Stimulated activated CD8-positive, alpha-beta memory T cell treated with anti-CD3 and anti-CD28 coated beads, Interleukin-15, amount 100 ng/mL, for 48 hours (primary cell): ENCODE measurements around the gene VWA7.
A peak's percentile ranks its signal among the peaks of the same experiment; 100 is the strongest.

Source experiments
- DNase-seq, 2 donors: peaks; one replicate each; pipeline ENCODE4 v3.0.0-alpha.2; 2020; ENCODE audit warnings: low read depth in 2 of 2

Gene VWA7

DNA sequence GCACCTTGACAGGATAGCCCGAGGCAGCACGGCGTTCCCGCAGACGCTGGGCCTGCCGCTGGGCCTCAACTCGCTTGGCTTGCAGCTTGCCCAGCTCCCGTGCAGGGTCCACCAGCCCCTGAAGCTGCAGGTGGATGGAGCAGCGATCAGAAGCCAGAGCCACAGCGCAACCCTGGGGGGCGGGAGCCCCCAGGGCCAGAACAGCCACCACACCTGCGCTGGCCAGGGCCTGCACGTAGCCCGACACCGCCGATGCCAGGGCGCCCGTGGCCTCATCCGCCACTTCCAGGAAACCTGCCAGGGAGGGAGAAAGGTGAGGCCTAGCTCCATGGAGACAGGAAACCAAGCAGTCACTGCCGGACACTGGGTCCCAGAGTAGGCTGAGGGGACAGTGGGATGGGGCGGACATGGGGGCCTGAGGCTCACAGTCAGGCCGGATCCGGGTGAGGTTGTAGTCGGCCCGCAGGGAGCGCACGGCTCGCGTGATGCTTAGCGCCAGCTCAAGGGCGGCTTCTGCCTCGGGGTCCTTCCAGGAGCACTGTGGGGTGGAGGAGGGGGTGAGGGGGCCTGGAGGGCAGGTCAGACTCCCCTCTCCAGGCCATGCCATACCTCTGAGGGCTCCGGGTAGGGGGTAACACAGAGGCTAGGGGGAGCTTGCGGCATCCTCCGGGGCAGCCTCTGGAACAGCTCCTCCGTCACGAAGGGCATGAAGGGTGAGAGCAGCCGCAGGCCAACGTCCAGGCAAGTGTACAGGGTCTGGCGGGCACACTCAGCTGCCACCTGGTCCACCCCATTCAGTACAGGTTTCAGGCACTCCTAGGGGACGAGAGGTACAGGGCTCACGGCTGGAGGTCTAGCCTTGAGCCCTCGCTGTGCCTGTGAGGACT, 2.1 kb upstream of the VWA7 start:
- DNase-seq: no peak

DNA sequence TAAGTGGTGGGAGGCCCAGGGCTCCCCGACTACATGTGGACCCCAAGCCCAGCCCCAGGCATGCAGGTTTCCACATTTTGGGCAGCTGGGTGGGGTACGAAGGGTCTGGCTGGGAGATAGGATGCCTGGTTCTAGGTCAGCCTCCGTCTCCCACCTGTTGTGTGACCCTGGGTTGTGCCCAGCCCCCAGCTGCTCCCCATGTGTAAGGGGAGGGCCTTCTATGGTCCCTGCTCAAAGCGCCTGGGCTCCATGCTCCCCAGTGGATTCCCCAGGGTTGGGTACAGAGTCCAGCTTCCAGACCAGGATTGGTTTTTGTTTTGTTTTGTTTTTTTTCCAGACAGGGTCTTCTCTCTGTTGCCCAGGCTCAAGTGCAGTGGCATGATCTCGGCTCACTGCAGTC, 1.1 kb upstream of the VWA7 start:
- DNase-seq: no peak

DNA sequence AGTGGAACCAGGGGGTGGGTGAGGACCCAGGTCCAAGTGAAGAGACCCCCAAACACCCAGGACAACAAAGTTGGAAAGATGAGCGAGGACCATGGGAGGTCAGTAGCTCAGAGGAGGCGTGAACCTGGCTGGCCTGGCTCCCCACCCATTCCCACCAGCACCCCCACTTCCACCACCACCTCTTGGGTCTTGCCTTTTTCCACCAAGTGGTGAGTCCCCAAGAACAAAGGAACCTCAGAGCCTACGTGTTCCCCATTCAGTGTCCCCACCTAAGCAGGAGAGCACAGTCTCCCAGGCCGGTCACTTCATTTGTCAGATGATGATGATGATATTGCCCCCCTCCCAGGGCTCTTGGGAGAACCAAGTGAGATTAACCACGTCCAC, 531 bp upstream of the VWA7 start:
- DNase-seq: no peak

DNA sequence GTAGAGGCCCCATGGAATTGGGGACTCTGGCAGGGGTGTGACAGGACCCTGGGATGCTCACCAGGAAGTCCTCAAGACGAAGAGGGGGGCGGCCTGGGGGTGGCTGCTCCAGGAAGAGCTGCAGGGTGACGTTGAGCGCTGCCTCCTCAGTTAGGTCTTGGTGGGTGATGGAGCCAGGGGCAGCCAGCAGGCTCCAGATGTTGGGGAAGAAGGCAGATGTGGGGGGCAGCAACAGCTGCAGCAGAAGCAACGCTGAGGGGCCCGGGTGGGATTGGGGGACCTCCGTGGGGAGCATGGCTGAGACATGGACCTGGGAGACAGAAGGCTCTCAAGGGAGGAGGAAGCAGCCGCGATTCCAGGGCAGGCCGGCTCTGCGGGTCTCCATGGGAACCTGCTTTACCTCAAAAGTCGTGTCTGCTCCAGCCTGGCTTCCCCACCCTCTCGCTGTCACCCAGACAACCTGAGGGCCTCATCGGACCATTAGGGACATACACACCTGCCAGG, 591 bp downstream of the VWA7 start:
- DNase-seq: no peak

DNA sequence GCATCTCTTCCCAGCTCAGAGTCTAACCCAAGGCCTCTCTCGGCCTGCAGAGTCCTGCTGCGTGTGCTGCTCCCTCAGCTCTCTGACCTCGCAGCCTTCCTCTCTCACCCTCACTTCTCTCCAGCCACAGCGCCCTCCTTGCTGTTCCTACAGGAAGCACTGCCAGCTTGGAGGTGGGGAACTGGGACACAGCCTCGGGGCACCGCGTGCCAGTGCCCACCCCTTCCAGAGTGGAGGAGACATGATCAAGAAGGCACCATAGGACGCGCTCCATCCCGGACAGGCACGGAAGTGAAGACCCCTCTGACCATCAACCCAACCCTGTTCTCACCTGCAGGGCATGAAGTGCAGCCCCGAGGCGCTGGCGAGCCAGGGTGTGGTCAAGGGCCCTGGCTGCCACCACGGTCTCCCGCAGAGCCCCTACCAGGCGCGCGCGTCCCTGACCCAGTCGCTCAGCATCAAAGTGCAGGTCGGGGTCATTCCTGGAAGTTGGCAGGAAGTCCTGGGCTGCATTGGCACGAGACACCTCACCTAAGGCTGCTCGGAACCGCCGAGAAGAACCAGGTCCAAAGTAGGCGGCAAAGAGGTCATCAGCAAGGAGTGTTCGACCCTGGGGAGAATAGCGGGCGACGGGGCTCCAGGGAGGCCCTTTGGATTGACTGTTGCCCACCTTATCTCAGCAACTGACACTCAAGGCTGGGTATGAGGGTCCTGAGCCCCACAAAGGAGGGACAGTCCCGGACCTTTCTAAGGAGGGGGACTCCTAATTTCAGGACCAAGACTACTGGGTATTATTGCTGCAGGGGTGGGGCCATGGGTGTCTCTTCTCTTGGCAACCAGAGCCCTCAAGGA, 1.3 kb downstream of the VWA7 start:
- DNase-seq: no peak

DNA sequence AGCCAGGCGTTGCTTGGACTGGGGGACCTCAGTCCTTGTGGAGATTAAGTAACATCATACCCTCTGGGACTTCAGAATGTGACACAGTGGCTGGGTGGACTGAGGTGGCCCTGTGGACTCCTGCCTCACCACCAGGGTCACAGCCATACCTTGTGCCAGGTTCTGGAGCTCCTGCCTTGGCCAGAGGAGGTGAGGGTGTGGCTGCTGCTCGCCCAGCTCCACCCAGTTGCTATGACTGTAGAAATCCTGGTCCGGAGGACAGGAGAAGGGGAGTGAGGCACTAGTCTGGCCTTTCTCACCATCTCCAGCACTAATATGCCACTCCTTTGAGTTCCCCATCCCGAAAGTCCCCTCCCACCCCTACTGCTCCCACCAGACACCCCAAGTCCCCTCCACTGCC, 1.9 kb downstream of the VWA7 start:
- no peak for DNase-seq

DNA sequence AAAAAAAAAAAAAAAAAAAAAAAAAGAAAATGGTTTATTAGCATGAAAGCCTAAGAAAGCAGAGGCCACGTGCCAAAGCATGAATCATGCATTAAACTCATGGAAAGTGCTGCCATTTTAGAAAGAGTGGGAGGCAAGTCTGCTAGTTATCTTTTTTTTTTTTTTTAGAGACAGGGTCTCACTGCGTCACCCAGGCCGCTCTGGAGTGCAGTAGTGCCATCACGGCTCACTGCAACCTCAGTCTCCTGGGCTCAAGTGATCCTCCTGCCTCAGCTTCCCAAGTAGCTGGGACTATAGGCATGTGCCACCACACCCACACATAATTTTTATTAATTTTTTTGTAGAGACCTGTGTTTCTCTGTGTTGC, 5.2 kb downstream of the VWA7 start:
- no peak for DNase-seq

DNA sequence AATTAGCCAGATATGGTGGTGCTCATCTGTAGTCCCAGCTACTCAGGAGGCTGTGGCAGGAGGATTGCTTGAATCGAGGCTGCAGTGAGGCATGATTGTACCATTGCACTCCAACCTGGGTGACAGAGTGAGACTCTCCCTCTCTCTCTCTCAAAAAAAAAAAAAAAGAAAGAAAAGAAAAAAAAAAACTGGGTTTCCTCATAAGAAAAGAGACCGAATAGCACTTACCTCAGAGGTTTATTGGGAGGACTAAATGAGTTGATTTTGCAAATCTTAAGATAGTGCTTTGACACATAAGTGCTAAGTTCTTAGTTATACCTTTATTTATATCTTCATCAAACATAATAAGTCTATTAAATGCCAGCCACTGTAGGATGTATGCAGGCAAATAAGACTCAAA, 6.3 kb downstream of the VWA7 start:
- DNase-seq: no peak

DNA sequence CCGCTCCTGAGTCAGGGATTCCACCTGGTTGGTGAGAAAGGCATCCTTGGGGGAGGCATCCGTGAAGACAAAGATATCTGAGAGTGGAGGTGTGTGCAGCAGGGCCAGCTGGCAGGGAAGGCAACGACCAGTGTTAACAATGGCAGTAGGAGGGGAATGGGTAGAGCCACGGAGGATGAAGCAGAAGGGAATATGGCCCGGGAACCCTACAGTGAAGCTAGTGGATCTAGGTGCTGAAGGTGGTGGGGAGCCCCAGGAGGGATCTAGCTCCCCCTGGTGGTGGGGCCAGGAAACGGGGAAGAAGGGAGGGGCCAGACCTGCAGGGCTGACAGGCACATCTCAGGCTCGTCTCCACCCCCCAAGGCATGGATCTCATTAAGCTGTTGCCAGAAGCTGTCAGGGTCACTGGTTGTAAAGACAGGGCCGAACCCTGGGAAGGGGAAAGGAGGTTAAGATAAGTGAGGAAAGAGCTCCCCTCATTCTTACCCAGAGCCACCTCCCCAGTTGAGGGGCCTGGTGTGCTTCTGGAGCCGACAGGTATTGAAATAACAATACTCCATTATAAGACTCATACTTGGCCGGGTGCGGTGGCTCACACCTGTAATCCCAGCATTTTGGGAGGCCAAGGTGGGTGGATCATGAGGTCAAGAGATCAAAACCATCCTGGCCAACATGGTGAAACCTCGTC, 7.3 kb downstream of the VWA7 start:
- peak; percentile 65 to 74 for DNase-seq

DNA sequence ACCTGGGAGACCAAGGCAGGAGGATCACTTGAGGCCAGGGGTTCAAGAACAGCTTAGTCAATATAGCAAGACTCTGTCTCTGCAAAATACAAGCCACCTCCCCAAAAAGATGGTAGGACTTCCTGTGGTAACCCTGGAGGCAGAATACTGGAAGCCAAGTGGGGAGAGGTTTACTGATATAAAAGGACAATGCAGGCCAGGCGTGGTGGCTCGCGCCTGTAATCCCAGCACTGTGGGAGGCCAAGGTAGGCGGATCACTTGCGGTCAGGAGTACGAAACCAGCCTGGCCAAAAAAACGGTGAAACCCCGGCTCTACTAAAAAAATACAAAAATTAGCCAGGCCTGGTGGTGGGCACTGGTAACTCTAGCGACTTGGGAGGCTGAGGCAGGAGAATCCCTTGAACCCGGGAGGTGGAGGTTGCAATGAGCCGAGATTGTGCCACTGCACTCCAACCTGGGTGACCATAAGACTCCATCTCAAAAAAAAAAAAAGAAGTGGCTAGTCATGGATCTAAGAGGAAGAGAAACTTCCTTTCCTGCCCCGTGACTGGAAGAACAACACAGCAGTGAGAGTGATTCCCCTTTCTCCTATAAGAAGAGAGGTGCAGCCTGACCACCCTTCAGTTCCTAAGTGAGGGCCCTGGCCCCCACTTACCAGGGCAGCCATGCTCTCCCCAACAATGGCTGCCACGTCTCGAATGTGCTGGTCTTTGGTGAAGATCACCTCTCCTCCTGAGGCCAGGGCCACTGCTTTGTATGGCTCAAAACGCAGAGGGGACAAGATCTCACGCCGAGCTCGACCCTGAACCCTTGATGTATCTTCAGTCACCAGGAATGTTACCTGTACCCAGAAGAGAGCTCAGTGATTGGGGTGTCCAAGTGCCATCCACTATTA, 8.5 kb downstream of the VWA7 start:
- no peak for DNase-seq

DNA sequence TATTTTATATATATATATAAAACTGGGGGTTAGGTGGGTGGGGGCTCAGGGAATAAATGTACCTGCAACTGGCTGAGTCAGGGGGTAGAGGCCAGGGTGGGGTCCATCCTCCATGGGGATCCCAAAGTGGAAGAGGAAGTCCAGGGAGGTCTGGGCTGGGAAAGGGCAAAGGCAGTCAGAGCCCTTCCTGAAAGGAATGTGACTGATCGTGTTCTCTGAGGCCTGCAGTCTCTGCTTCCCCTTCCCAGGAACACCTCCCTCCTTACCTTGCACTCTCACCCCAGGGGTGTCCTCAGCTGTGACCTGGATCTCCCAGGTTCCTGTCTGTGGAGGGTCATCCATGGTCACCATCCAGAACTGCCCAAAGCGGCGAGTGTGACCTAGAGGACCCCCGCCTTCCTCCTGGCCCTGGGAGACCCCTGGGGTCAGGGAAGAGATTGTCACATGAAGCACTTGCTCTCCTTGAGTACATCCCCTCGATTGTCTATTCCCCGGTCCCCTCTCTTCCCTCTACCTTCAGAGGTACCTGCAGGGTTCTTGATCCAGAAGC, 10.0 kb downstream of the VWA7 start:
- no peak for DNase-seq

DNA sequence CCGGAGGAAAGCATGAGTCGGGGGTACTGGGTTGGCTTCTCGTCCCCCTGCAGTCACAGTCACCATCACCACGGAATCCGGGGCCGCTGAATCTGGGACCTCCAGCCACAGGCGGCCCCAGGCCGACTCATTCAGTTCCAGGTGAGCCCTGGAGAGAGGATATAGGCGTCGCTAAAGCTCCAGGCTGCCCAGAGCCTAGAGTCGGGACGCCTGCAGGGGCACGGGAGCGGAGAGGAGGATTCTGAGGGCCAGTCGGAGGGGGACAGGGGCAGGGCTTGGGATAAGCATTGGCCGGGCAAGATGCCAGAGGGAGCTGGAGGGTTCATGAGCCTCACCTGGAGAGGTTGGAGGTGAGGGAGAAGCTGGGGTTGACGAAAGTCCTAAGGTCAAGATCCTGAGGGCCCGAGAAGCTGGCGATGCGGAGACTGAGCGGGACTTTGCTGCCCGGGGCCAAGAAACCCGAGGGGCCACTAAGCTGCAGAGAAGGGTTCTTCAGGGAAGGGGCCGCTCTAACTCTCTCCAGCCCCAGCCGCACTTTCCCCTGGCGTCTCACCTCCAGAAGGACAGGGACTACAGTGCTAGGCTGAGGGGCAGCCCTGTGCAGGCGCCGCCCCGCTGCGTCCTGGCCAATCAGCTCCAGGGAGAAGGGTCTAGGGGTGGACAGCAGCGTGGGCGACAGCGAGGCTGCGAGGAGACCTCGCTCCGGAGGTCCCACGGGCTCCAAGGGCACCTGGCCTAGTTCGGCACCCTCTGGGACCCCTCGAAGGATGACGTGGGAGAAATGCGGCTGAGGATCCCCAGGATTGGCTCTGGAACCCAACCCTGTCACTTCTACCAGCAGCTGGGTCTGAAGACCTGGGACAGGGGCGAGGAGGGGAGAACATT, 11.0 kb downstream of the VWA7 start:
- no peak for DNase-seq

DNA sequence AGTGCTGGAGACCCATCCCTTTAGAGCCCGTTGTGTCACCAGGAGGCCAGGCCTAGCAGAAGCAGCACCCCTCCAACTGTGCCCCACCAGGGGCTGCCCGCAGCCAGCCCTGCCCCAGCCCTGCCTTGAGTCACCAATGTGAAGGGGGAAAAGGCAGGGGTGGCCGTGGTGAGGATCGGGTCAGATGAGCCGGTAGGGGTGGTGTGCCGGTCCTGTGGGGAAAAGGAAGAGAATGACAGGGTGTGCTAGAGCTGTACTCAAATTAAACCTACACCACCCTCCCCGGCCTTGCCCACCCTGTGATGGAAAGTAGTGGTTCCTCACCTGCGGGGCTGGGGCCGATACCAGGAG, 11.6 kb downstream of the VWA7 start:
- no peak for DNase-seq

DNA sequence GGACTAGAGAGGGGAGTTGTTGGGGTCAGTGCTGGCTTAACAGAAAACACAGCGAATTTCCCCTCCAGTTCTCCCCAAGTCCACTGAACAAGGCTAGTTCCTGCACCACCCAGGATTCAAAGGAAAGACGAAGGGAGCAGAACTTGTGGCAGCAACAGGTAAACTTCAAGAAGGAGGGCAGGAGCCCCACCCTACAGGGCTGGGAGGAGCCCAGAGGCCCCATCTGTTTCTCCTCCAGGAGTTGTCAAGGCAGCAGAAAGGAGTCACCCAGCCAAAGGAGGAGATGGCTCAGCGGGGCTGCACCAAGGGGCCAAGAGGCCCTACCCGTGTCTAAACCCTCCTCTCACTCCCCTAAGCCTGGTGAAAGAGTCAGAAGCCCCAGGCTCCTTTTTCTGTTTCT, 12.9 kb downstream of the VWA7 start:
- DNase-seq: no peak

DNA sequence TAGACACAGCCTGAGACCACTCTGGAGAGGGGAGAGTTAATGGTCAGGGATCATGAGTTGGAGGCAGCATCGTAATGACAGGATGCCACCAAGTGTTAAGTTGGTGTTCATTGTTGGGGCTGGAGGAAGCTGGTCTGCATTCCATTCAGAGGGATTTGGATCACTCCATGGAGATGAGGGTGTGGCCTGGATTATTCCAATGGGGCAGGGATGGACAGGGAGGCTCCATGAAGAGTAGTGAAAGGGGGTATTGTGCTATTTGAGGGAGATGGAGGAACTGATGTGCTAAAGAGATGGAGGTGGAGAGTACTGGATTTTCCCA, 13.5 kb downstream of the VWA7 start:
- no peak for DNase-seq

DNA sequence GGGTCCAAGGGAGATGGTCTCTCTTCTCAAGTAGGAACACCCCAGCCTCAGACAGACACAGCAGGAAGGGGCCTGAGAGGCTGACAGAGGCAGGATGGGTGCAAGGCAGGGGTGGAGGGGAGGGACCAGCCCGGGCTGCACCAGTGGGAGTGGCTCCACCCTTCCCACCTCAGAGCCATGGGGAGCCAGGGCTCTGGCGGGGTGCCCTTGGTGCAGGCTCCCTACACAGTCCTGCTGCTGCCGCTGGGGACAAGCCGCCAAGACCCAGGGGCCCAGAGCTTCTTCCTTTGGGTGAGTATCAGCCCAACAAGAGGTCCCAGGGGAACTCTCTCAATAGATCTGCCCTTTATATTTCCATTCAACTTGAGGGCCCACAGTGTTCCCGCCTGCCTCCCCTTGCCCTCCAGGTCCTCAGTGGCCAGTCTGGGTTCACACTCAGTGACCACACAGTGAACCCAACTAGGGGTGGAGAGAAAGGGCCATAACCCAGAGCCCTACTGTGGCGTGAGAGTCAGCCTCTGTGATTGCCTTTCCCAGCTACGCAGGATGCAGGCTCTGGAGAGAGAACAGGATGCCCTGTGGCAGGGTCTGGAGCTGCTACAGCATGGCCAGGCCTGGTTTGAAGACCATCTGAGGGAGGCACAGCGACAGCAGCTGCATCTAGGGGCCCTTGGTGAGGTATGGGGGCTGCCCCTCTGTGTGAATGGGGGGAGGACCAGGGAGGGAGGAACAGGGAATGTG, 14.1 kb downstream of the VWA7 start:
- DNase-seq: no peak

DNA sequence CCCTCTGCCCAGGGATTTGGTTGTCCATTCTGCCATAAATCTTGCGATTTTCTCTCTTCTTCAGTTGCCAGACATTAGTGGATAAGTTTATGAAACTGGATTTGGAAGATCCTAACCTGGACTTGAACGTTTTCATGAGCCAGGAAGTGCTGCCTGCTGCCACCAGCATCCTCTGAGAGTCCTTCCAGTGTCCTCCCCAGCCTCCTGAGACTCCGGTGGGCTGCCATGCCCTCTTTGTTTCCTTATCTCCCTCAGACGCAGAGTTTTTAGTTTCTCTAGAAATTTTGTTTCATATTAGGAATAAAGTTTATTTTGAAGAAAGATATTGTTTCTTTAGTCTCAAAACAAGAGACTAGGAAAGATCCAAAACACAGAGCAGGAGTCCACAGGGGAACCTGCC, 14.8 kb downstream of the VWA7 start, which contains the start of gene SAPCD1:
TSS of gene SAPCD1 (plus strand) at position 301 of the 400 bp plus-strand sequence. CDS start 399 bp downstream, outside the sequence.
- DNase-seq: no peak

DNA sequence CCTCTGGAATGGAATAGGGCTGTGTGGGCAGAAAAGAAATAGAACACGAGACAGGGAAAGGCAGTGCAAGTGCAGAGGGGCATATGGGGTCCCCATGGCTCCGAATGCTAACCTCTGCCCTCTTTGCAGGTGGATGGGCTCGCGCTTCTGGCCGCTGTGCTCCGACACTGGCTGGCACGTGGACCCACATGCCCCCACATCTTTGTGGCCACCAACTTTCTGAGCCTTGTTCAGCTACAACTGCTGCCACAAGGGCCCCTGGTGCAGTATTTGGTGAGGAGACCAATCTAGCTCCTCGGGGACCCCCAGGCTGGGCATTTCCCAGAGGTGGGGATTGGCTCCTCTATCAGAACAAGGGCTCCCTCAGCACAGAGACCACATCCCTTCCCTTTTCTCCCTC, 15.8 kb downstream of the VWA7 start:
- no peak for DNase-seq

DNA sequence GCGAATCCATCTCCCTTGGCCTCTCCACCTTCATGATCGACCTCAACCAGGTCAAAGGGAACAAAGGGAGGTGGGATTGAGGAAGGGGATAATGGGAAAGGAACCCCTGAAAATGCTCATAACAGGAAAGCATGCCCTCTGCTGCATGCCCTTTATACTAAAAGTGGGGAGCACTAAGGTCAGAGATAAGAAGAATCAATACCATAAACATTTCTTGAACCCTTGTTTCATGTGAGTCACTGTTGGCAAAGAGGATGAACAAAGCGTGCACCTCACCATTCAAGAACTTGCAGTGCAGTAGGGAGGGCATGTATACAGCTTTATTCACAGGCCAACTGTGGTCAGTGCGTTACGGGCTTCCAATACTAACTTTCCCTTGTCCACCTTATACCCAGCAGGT, 16.3 kb downstream of the VWA7 start:
- no peak for DNase-seq
